ENCODE measurements around the gene CD36. TPM values are rescaled to one million over a fixed set of nuclear protein-coding genes. Genes with fewer than 3 reads are reported as not detected.

The CD36 gene
- total RNA-seq, 4 donors from 2014 or later = 210 to 375 (median 311) TPM

- no peaks in the 10 kb centered on the region for H3K27me3 ChIP-seq
- peak overlapping the region; percentile 30 to 48 (median 44) for H3K4me3 ChIP-seq
- no peak for DNase-seq
- peak overlapping the region; percentile 82 to 92 (median 86) for H3K27ac ChIP-seq
- in situ Hi-C loops (cut with MboI; ENCODE audit: low sequenced_read_pairs in 4 of 4) (loop anchor here in 1 of 4 donors (25.0 kb wide), 1 partner anchor 1769 kb away; no protein-coding TSS in a partner anchor), intact Hi-C loops (cut with DNase I; ENCODE audit: low total_unique reads) (loop anchor here (5.0 to 10.0 kb wide), 2 partner anchors 61 to 271 kb away; partner anchors contain the start of gene SEMA3C)
- no peaks in the 10 kb centered on the region for H3K36me3 ChIP-seq
- TF ChIP-seq CTCF (IDR thresholded peaks at IDR 0.05 in 4 of 5, conservative IDR thresholded peaks at IDR 0.05 in 1 of 5) (no peak), POLR2A (IDR thresholded peaks at IDR 0.05) (no peak)
- H3K4me1 ChIP-seq = peaks cover 38 to 41% of the 10 kb centered on the region in 2 donors
- no peaks in the 10 kb centered on the region for H3K9me3 ChIP-seq
- ATAC-seq = peak in 1 of 2 donors; percentile 29
These were observed 5.0 kb downstream of the CD36 start for GRCh38 chr7:80643336-80643915.

- no peak for TF ChIP-seq POLR2A (IDR thresholded peaks at IDR 0.05)
- no peak for TF ChIP-seq CTCF (IDR thresholded peaks at IDR 0.05 in 4 of 5, conservative IDR thresholded peaks at IDR 0.05 in 1 of 5)
- Histone ChIP-seq H3K36me3 (no peaks in the 10 kb centered on the region), H3K9me3 (no peaks in the 10 kb centered on the region), H3K27ac (peak overlapping the region; percentile 82 to 92 (median 86)), H3K4me1 (peaks cover 37 to 43% of the 10 kb centered on the region in 2 donors), H3K27me3 (no peaks in the 10 kb centered on the region), H3K4me3 (peak overlapping the region; percentile 30 to 48 (median 44))
- ATAC-seq = no peak
- in situ Hi-C loops (cut with MboI; ENCODE audit: low sequenced_read_pairs in 4 of 4) (loop anchor here in 1 of 4 donors (25.0 kb wide), 1 partner anchor 1768 kb away; no protein-coding TSS in a partner anchor), intact Hi-C loops (cut with DNase I; ENCODE audit: low total_unique reads) (loop anchor here (5.0 to 10.0 kb wide), 2 partner anchors 62 to 271 kb away; partner anchors contain the start of gene SEMA3C)
- DNase-seq = no peak
These were observed 5.6 kb downstream of the CD36 start for GRCh38 chr7:80644054-80644453.

- in situ Hi-C loops (cut with MboI; ENCODE audit: low sequenced_read_pairs in 4 of 4) (loop anchor here in 1 of 4 donors (25.0 kb wide), 1 partner anchor 1766 kb away; no protein-coding TSS in a partner anchor), intact Hi-C loops (cut with DNase I; ENCODE audit: low total_unique reads) (loop anchor here (5.0 to 10.0 kb wide), 2 partner anchors 149 to 269 kb away; partner anchors contain the start of gene SEMA3C)
- Histone ChIP-seq H3K4me3 (peak overlapping the region; percentile 26 to 35 (median 31)), H3K36me3 (no peaks in the 10 kb centered on the region), H3K9me3 (no peaks in the 10 kb centered on the region), H3K4me1 (peaks cover 32 to 48% of the 10 kb centered on the region in 2 donors), H3K27me3 (no peaks in the 10 kb centered on the region), H3K27ac (peak overlapping the region; percentile 82 to 92 (median 86))
- ATAC-seq (no peak), DNase-seq (no peak)
- TF ChIP-seq CTCF (IDR thresholded peaks at IDR 0.05 in 4 of 5, conservative IDR thresholded peaks at IDR 0.05 in 1 of 5) (no peak), POLR2A (IDR thresholded peaks at IDR 0.05) (no peak)
These were observed 7.8 kb downstream of the CD36 start for GRCh38 chr7:80646083-80646865.

- Histone ChIP-seq H3K27ac (peak overlapping the region; percentile 82 to 92 (median 86)), H3K9me3 (no peaks in the 10 kb centered on the region), H3K36me3 (no peaks in the 10 kb centered on the region), H3K27me3 (no peaks in the 10 kb centered on the region), H3K4me1 (peaks cover 28 to 53% of the 10 kb centered on the region in 2 donors), H3K4me3 (peak overlapping the region in 1 of 4 donors; percentile 1)
- in situ Hi-C loops (cut with MboI; ENCODE audit: low sequenced_read_pairs in 4 of 4) (loop anchor here in 1 of 4 donors (25.0 kb wide), 1 partner anchor 1765 kb away; no protein-coding TSS in a partner anchor), intact Hi-C loops (cut with DNase I; ENCODE audit: low total_unique reads) (loop anchor here (5.0 to 10.0 kb wide), 2 partner anchors 150 to 267 kb away; partner anchors contain the start of gene SEMA3C)
- no peak for DNase-seq
- TF ChIP-seq CTCF (IDR thresholded peaks at IDR 0.05 in 4 of 5, conservative IDR thresholded peaks at IDR 0.05 in 1 of 5) = no peak
- TF ChIP-seq POLR2A (IDR thresholded peaks at IDR 0.05) = no peak
- ATAC-seq = no peak
These were observed 9.0 kb downstream of the CD36 start for GRCh38 chr7:80647436-80647835.

Data from gastrocnemius medialis (tissue), 4 donors.